HG03064 (cell line): ENCODE data around the gene SAT2.
A peak's percentile ranks its signal among the peaks of the same experiment; 100 is the strongest.
"Not testable (repeated sequence)": the region's sequence is repeated elsewhere in the genome, so short reads cannot be mapped to it uniquely, and the experiment has no call there.

Source experiments
- ATAC-seq: cut with Tn5 transposase; IDR thresholded peaks from one replicate; pipeline ENCODE4 v1.9.1; 2021; ENCODE audit warnings: low read depth; ENCODE audit not compliant: unreplicated experiment

The SAT2 gene

DNA sequence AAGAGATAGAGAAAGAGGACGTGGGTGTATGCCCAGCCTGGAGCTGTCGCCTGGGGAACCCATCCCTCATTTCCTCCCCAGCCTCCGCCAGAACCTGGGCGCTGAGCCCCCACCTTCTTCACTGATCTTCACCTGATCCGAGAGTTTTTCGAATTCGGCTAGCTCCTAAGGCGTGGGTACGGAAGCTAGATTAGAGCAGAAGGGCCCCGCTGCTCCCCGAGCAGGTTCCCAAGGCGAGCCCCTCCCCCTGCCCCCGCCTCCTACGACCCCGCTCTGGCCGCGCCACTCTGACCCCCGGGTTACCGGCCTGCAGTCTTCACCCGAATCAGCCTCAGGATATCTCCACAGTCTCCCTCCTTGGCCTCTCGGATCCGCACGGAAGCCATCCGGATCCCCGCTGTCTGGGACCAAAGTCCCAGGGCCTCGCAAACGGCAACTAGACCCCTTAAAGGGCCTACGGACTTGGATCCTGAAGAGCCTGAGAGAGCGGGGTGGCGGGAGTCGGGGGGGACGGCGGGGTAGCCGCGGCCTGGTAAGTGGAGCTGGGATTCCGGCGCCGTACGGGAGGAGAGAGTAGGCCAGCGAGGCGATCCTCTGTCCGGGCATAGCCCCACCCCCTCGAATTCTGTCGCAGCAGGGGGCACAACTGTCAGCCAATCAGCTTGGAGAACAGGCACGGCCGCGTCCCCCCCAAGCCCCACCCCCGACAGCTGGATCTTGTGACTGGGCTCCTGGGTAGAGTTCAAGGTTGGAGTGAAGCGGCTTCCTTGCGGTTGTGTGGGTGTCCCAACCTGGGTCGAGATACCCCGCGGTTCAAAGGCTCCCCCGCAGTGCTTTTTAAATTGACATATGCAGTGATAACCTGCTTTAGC lies at the start of gene SAT2:
TSS of gene SAT2 (minus strand) at position 572 of the 872 bp plus-strand sequence. CDS start at position 386, 186 bp downstream.
- peak; percentile 66 for ATAC-seq

DNA sequence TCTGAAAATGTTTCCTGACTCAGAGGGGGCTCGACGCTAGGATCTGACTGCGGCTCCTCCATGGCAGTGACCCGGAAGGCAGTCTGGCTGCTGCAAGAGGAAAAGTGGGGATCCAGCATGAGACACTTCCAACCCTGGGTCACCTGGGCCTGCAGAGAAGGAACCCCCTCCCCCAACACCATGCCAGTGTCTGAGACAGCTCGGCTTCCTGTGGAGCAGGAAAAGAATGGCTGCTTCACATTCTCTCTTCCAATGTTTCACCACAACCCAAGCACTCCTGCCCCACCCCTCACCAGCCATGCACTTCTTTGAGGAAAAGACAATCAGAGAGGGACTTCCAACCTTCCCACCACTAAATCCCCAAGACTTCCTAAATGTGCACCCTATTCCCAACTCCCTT lies 48.9 kb upstream of the SAT2 start:
- no peak for ATAC-seq

DNA sequence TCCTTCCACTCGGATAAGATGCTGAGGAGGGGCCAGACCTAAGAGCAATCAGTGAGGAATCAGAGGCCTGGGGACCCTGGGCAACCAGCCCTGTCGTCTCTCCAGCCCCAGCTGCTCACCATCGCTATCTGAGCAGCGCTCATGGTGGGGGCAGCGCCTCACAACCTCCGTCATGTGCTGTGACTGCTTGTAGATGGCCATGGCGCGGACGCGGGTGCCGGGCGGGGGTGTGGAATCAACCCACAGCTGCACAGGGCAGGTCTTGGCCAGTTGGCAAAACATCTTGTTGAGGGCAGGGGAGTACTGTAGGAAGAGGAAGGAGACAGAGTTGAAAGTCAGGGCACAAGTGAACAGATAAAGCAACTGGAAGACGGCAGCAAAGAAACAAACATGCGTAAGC lies 47.3 kb upstream of the SAT2 start:
- no peak for ATAC-seq

DNA sequence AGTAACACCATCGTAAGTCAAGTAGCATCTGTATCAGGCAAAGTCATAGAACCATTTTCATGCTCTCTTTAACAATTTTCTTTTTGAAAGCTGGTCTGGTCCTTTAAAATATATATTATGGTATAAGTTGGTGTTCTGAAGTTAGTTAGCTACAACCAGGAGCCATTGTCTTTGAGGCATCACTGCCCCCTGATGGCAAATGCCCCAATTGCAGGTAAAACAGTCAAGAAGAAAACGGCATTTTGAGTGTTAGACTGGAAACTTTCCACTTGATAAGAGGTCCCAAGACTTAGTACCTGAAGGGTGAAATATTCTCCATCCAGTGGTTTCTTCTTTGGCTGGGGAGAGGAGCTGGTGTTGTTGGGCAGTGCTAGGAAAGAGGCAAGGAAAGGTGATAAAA lies 45.6 kb upstream of the SAT2 start:
- no peak for ATAC-seq

DNA sequence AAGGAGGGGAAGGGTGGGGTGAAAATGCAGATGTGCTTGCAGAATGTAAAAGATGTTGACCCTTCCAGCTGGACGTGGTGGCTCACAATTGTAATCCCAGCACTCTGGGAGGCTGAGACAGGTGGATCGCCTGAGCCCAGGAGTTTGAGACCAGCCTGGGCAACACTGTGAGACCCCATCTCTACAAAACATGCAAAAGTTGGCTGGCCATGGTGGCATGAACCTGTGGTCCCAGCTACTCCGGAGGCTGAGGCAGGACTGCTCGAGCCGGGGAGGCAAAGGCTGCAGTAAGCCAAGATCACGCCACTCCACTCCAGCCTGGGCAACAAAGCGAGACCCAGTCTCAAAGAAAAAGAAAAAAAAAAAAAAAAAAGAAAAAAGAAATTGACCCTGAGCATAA lies 40.9 kb upstream of the SAT2 start:
- no peak for ATAC-seq

DNA sequence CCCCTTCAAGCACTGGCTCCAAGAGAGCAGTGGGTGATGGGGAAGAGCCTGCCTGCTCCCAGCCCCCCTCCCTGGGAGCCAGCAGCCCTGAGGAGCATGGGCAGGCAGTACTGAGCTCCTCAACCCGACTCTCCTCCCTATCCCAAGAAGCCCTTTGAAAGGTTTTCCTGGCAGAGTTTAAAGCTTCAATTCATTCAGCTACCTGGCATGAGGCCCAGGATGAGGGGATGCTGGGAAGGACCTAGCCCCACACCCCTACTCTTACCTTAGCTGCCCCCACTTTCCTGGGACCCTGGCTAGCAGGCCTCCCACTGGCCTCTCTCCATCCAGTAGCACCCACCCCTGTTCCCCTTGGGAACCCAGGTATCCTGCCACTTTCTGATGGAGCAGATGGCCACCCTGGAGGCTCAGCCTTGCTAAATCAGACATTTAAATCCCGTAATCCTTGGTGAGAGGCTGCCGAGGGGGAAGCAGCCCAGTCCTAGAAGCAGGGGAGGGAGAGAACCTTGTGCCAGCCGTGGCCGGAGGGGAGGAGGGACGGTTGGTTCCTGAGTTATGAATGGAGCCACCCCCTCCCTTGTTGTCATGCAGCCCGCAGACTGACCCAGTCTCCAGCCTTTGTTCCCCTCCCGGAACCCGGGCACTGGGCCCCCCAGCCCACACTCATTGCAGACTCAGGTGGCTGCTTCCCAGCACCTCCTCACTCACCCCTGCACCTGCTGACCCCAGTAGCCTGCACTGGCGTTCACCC lies 40.2 kb upstream of the SAT2 start:
- ATAC-seq: no peak

DNA sequence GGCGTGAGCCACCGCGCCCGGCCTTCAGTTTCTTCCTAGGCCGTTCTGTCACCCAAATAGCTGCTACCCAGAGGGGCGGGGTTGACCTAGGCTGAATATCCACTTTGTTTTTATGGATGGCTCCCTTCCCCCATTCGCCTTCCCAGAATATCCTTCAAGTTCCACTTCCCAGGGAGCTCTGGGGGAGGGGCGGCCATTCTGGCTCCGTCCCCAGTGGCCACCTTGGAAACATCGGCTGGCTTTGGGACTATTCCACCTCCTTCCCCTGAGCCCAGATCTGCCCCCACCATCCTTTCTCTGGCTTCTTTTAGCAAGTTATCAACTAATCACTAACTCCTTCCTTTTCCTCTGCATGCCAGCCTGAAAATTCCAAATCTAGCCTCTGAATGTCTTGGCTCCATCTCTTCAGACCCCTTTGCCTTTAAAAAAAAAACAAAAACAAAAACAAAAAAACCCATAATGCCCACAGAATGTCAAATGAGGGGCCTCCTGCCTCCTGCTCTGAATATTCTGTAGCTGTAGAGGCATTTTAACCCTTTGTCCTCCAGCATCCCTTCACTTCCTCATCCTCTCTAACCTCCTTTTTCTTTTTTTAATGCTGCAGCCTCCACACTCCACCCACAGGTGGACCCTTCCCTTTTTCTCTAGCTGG lies 29.5 kb upstream of the SAT2 start:
- no peak for ATAC-seq

DNA sequence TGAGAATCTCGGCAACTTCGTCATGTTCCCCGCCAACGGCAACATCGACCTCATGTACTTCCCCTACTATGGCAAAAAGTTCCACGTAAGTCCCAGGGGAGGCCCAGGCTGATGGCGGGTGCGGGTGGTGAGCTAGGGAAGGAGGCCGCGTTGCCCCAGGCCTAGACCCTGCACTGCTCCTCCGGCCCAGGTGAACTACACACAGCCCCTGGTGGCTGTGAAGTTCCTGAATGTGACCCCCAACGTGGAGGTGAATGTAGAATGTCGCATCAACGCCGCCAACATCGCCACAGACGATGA lies 27.9 kb upstream of the SAT2 start:
- no peak for ATAC-seq

DNA sequence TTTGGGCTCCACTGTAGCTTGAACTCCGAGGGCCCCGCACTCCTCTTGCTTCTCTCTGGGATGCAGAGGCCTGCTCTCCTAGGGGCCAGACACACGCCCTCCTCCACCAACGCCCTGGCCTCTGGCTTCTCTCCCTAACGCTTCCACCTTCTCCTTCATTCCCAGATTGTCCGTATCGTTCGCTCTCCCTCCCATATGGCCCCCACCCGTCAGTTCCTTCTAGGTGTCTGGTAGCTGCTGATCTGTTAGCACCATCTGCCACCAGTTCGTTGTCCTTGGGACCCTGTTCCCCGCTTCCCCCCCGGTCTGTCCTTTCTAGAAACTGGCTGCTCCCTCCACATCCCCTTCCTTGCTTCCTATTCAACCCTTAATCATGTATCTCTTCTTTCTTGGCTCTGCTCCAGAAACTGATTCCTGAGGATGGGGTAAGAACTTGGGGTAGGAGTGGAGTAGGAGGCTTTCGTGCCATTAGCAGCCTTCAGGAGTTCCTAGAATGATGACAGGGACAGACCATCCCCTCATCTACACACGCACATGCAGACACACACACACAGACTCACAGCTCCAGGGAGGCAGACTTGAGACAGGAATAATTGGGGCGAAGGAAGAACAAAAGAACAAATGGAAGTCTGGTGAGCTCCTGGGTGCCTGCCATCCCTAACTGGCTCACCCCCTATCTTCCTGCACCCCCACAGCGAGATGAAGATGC lies 27.4 kb upstream of the SAT2 start:
- no peak for ATAC-seq

DNA sequence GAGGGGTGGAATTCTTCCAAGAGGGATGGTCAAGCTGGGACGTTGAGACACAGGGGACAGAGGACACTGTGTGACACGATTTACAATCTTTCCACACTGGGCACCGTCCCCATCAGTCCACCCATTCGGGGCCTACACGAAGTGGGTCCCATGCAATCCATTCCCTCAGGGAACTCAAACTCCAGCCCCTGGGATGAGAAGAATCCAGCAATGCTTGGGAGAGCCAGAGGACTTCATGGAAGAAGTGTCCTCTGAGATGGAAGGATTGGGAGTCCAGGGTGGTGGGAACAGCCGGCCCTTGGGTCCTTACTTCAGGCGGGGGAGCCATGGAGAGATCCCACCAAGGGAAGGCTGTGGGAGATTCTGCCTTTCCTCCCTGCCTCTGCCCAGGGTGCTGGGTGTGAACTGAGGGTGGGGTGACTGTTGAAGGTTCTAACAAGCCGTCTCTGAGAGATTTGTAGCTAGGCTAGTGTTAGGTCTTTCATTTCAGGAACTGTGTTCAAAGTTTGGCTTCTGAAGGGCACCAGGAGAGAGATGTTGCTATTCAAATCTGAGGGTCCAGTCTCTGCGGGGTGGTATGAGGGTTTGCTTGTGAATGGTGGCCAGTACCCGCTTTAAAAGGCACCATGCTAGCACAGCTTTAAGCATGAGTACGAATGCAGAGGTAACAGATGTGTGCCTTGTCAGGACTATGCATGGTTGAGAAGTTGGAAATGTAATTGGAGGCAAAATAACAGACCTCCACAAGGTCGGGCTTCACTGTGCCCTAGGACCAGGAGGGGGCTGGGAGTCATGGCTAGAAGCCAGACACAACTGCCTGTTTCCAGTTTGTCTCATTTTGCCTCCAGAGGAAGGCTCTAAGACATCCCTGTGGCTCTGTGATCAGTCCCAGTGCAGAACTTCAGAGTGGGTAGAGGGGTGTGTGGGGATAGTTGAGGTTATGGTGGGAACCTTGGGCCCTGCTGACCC lies 25.1 kb upstream of the SAT2 start:
- no peak for ATAC-seq

DNA sequence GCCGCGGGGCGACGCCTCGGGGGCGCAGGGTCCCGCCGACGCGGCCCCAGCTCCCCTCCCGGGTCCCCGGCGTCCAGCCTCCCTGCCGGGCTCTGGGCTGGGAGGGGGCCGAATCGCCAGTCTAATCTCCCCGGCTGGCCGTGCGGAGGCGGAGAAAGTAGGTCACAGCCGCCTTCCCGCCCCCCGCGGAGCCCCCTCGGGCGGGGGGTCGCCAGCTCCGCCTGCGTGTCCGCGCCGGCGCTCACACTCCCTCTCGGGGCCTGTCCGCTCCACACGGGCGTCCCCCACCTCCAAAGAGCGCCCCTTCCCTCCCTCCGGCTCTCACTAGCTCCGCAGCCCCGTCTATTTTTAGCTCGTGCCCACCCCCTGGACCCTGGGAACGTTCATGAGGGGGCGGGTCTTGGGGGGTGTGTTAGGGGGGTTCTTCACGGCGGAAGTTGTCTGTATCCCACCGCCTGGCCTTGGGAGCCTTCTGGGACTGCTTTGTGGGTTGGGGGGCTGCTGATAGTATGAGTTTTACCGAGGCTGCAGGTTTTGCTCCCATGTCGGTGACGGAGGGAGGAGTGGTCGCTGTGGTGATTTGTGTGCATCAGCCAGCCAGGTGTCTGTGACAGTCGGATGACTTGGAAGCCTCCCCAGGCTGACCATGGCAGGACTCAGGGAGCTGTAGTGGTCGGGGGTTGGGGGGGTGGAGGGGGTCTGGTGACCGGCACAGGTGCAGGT lies 24.2 kb upstream of the SAT2 start:
- ATAC-seq: no peak

DNA sequence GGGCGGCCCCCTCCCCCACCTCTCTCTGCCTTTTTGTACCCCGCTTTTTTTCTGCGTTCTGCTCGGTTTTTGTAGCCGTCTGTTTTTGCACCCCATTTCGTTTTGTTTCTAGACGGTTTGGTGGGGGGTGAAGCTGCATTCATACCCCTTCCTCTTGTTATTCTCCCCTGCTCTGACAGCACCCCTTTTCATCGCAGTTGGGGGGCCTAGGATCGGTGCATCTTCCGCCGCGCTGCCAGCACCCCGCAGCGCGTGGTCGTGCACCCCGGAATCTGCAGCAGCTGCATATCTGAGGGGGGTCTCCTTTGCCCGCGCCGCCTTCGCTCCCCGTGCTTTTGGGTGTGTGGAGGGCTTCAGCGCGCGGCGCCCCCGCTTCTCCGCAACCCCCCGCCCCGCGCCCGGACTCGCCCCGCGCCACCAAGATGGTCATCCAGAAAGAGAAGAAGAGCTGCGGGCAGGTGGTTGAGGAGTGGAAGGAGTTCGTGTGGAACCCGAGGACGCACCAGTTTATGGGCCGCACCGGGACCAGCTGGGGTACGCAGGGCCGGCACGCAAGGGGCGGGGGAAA lies 23.6 kb upstream of the SAT2 start:
- ATAC-seq: no peak

DNA sequence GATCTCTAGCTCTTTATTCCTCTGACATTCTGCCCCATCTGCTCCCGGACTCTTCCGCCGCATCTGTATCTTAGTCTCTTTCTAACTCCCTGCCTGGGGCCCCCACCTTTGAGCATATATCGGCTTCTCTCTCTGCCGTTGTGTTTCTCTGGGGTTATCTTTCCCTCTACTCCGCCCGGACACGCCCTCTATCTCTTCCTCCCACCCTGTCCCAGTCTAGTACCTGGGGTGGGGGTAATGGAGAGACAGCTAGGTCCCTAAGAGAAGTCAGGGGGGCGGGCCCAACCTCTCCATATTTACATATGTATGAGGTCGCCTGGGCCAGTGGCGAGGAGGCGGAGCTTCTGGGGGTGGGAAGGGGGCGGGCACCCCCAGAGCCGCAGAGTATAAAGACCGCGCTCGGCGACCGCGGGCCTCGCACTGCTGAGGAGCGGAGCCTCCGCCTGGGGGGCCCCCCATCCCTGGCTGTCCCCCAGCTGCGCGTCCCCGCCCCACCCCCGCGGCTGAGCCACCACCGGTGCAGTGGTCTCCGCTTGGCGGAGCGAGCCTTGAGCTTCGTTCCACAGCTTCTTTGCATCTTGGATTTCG lies 23.0 kb upstream of the SAT2 start, which contains the start of gene ATP1B2:
TSS of gene ATP1B2 (plus strand) at position 418 of the 588 bp plus-strand sequence. CDS start 593 bp downstream, outside the sequence.
- ATAC-seq: no peak

DNA sequence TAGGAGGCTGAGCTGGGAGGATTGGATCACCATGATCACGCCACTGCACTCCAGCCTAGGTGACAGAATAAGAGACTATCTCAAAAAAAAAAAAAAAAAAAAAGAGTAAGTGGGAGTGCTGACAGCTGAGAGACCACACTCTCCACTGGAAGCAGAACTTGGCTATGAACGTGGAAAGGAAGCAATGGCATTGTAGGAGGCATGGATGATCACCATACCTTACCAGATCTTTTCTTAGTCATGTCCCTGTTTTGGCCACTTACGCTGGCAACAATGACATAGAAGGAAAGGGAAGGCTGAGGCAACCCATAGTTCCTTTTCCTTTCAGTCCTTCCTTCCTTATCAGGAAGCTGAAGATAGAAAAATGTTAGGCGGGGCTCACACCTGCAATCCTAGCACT lies 19.4 kb upstream of the SAT2 start:
- no peak for ATAC-seq

DNA sequence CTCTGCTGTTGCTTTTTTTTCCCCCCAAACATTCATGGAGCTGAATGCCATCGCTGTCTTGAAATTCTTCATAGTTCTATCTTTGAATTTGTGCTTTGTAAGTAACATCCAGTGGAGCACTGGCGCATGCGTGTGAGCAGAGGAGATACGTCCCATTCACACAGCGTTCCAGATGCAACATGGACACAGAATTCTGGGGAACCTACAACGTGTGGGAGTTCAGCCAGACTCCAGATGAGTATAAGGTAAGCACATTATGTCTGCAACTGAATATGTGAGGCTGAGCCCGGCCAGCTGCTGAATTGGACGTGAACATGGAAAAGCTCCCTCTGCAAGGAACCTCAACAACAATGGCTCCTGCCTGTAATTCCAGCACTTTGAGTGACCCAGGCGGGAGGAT lies 18.8 kb upstream of the SAT2 start:
- no peak for ATAC-seq

DNA sequence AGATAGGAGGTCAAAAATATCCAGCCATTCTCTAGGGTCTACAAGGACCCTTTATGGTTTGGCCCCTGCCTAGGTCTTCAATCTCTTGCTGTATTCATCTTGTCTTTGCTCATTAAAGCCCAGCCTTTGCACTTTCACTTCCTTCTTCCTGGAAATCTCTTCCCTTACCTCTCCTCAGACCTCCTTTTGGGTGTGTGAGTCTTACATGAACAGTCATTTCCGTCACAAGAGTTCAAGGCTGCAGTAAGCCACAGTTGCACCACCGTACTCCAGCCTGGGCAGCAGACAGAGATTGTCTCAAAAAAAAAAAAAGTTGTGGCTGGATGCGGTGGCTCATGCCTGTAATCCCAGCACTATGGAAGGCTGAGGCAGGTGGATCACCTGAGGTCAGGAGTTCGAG lies 17.2 kb upstream of the SAT2 start:
- no peak for ATAC-seq

DNA sequence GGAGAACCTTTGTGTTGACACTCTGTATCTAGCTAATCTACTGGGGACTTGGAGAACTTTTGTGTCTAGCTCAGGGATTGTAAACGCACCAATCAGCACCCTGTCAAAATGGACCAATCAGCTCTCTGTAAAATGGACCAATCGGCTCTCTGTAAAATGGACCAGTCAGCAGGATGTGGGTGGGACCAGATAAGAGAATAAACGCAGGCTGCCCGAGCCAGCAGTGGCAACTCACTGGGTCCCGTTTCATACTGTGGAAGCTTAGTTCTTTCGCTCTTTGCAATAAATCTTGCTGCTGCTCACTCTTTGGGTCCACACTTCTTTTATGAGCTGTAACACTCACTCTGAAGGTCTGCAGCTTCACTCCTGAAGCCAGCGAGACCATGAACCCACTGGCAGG lies 14.0 kb upstream of the SAT2 start:
- ATAC-seq: not testable (repeated sequence)

DNA sequence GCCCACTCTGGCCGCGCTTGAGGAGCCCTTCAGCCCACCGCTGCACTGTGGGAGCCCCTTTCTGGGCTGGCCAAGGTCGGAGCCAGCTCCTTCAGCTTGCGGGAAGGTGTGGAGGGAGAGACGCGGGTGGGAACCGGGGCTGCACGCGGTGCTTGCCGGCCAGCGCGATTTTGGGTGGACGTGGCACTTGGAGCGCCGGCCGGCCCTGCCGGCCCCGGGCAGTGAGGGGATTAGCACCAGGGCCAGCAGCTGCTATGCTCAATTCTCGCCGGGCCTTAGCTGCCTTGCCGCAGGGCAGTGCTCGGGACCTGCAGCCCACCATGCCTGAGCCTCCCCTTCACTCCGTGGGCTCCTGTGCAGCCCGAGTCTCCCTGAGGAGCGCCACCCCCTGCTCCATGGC lies 13.2 kb upstream of the SAT2 start:
- no peak for ATAC-seq
